Measurements from ENCODE around the gene SMCO3. TPM values are rescaled to one million over a fixed set of nuclear protein-coding genes. Genes with fewer than 3 reads are reported as not detected.

The SMCO3 gene
- total and polyA plus RNA-seq, 10 donors, result 0.32 to 1.6 (median 0.87) TPM

DNA sequence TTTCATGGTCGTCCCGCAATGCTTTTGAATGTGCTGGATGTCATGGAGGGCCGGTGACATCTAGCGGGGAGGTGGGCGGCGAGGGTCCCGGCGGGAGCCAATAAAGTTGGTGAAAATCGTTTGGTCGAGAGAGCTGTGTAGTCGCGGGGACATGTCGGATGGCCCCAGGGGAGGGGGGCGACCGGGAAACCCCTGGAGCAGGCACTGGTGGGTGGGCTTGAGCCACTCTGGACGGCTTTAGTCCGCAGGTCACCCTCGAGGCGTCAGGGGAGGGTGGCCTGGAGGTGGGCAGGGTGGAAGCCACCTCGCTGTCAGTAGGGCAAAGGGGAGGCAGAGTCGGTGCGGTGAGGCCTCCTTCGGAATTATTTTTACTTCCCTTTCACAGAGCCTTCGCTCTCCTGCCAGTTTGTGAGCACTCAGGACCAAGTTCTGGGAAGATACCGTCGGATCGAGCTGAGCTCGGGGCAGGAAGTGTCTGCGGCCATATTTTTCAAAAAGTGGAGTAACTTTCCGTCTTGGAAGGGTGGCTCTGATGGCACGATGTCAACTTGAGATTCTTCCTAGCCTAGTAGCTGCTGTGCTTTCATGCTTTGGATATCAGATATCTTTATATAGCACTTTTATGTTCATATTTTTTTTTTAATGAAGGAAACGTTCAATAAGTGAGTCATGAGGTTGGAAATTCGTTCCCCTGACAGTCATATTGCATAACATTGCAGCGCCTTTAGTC lies 38.9 kb downstream of the SMCO3 start:
- Histone ChIP-seq H3K27me3 (replicated peaks in 1 of 7) (no peaks in the 10 kb centered on the region), H3K4me3 (peak overlapping the region; percentile 44 to 86 (median 63)), H3K27ac (peak overlapping the region; percentile 86 to 96 (median 92)), H3K4me1 (peaks cover 0 to 50% (median 33%) of the 10 kb centered on the region in 6 donors), H3K9me3 (no peaks in the 10 kb centered on the region), H3K36me3 (no peaks in the 10 kb centered on the region)
- peak; percentile 89 for DNase-seq
- TF ChIP-seq POLR2A (IDR thresholded peaks at IDR 0.05), result no peak
- TF ChIP-seq, protein P1, sequence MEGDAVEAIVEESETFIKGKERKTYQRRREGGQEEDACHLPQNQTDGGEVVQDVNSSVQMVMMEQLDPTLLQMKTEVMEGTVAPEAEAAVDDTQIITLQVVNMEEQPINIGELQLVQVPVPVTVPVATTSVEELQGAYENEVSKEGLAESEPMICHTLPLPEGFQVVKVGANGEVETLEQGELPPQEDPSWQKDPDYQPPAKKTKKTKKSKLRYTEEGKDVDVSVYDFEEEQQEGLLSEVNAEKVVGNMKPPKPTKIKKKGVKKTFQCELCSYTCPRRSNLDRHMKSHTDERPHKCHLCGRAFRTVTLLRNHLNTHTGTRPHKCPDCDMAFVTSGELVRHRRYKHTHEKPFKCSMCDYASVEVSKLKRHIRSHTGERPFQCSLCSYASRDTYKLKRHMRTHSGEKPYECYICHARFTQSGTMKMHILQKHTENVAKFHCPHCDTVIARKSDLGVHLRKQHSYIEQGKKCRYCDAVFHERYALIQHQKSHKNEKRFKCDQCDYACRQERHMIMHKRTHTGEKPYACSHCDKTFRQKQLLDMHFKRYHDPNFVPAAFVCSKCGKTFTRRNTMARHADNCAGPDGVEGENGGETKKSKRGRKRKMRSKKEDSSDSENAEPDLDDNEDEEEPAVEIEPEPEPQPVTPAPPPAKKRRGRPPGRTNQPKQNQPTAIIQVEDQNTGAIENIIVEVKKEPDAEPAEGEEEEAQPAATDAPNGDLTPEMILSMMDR (IDR thresholded peaks at IDR 0.05 in 8 of 11, conservative IDR thresholded peaks at IDR 0.05 in 3 of 11), result peak in 3 of 11 experiments; percentile 7 to 18 (median 8)
- peak in 1 of 3 donors; percentile 45 for TF ChIP-seq POLR2AphosphoS5 (IDR thresholded peaks at IDR 0.05)
- intact Hi-C loops (cut with DNase I; ENCODE audit: low total_unique reads), result no loop called here
- WGBS, 5 donors, result 3 to 6% (median 3%) methylated on average over 31 to 34 of the region's 34 CpGs

DNA sequence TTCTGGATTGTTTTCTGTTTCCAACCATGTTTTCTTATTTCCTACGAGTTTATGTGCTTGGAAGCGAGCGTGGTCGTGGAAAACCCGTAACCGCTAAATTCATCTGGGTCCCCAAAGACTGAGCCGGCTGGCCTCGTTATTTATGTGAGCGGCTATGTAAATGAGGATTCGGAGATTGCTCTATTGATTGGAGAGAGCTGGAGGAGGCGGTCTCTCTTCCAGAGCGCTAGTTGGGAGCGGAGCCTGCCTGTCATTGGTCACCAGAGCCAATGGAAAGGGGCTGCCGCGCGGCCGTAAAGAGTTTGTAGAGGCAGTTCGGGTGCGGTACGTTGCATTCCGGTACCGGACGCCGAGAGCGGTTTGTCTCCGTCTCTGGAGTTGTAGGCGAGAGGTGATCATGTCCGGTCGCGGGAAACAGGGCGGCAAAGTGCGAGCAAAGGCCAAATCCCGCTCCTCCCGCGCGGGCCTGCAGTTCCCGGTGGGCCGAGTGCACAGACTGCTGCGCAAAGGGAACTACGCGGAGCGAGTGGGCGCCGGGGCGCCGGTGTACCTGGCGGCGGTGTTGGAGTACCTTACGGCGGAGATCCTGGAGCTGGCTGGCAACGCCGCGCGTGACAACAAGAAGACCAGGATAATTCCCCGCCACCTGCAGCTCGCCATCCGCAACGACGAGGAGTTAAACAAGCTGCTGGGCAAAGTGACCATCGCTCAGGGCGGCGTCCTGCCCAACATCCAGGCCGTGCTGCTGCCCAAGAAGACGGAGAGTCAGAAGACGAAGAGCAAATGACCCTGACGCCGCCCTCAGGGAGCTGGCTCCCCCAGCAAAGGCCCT lies 39.7 kb downstream of the SMCO3 start:
- TF ChIP-seq POLR2A (IDR thresholded peaks at IDR 0.05) (peak in 2 of 3 donors; percentile 76 to 94), POLR2AphosphoS5 (IDR thresholded peaks at IDR 0.05) (peak; percentile 98 to 99 (median 99))
- TF ChIP-seq, protein P1 (IDR thresholded peaks at IDR 0.05 in 8 of 11, conservative IDR thresholded peaks at IDR 0.05 in 3 of 11), result peak in 1 of 11 experiments; percentile 20
- Histone ChIP-seq H3K9me3 (no peaks in the 10 kb centered on the region), H3K36me3 (no peaks in the 10 kb centered on the region), H3K27ac (peak overlapping the region; percentile 86 to 96 (median 92)), H3K27me3 (replicated peaks in 1 of 7) (no peaks in the 10 kb centered on the region), H3K4me3 (peak overlapping the region; percentile 44 to 86 (median 63)), H3K4me1 (peaks cover 0 to 55% (median 33%) of the 10 kb centered on the region in 6 donors)
- peak; percentile 95 for DNase-seq
- 0 to 1% (median 0%) methylated on average over 23 to 67 of the region's 67 CpGs for WGBS, 5 donors
- intact Hi-C loops (cut with DNase I; ENCODE audit: low total_unique reads), result no loop called here

DNA sequence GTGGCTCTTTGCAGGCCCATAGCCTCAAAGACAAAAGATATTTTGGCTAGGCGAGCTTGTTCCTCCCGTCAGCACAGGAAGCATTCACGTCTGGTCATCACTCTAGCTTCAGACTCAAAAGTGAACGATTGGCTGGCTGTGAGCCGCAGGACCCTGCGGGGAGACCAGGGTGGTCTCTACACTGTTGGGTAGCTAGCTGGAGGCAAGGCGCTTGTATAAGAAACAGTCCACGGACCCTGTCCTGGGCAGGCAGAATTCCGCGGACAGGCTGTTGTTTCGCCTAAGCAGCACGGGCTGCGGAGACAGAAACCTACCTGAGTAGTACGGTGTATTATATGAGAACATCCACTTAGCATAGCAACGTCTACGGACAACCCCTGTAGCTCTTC lies 40.3 kb downstream of the SMCO3 start:
- no peaks in the 10 kb centered on the region for H3K9me3 ChIP-seq
- WGBS, 5 donors, result 3 to 27% (median 23%) methylated on average over 15 to 16 of the region's 16 CpGs
- H3K4me1 ChIP-seq, result peaks cover 0 to 61% (median 39%) of the 10 kb centered on the region in 6 donors
- no peaks in the 10 kb centered on the region for H3K36me3 ChIP-seq
- no peaks in the 10 kb centered on the region for H3K27me3 ChIP-seq (replicated peaks in 1 of 7)
- intact Hi-C loops (cut with DNase I; ENCODE audit: low total_unique reads), result no loop called here
- no peak for TF ChIP-seq POLR2A (IDR thresholded peaks at IDR 0.05)
- TF ChIP-seq, protein P1 (IDR thresholded peaks at IDR 0.05 in 8 of 11, conservative IDR thresholded peaks at IDR 0.05 in 3 of 11), result no peak
- no peak for TF ChIP-seq POLR2AphosphoS5 (IDR thresholded peaks at IDR 0.05)
- H3K4me3 ChIP-seq, result peak overlapping the region; percentile 44 to 86 (median 63)
- H3K27ac ChIP-seq, result peak overlapping the region; percentile 86 to 96 (median 92)
- DNase-seq, result peak; percentile 88
